Measurements from ENCODE around the gene FILIP1L.
A peak's percentile ranks its signal among the peaks of the same experiment; 100 is the strongest.

FILIP1L gene

DNA sequence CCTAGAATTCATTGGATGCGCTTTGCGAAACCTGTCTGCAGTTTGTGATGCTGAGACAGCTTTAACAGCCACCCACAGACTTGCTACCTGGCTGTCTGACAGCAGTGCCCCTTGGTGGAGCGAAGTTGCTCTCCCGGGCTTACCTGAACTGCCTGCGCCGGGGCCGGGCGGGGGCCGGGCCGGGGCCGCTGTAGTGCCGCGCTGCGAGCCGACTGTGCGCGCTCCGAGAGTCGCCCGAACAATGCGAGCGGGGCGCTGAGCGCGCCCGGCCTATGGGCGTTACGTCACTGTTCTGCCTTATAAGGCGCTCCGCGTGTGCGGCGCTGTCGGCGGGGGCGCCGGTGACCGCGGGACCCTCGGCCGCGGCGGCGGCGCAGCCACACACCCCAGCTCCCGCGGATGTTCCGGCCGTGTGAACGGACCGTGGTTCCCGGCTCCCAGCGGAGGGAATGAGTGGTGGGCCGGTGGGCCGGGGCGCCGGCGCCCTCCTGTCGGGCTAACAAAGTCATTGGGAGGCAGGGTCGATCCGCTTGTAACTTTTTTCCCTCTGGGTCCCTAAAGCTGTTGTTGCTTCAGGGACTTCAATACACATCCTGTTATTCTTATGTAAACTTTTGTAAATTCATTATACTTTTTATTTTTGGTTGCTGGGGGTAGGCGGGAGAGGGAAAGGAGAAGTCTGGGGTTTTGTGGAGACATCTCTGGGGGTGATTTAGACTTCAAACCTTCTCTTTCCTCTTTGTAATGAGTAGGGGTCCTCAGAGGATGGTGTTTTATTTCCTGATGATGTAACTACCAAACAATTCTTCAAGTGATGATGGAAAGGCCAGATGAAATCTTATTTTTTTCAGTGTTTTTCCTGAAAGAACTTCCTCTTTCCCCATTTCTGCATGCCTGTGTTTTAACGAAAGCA, 238.1 kb downstream of the FILIP1L start:
- Histone ChIP-seq H3K4me3 (ENCODE audit: low read depth in 1 of 2, low read length in 1 of 2) (peak overlapping the region; percentile 56 to 60), H3K4me1 (ENCODE audit: control insufficient read depth in 1 of 2, insufficient read depth in 1 of 2, low read depth in 1 of 2, low read length in 1 of 2) (peaks cover 11 to 15% of the 10 kb centered on the region in 2 experiments), H3K27ac (no peak overlapping the region), H3K9me3 (no peaks in the 10 kb centered on the region), H3K36me3 (no peaks in the 10 kb centered on the region), H3K27me3 (peaks cover 53% of the 10 kb centered on the region)
- TF ChIP-seq, protein P1, sequence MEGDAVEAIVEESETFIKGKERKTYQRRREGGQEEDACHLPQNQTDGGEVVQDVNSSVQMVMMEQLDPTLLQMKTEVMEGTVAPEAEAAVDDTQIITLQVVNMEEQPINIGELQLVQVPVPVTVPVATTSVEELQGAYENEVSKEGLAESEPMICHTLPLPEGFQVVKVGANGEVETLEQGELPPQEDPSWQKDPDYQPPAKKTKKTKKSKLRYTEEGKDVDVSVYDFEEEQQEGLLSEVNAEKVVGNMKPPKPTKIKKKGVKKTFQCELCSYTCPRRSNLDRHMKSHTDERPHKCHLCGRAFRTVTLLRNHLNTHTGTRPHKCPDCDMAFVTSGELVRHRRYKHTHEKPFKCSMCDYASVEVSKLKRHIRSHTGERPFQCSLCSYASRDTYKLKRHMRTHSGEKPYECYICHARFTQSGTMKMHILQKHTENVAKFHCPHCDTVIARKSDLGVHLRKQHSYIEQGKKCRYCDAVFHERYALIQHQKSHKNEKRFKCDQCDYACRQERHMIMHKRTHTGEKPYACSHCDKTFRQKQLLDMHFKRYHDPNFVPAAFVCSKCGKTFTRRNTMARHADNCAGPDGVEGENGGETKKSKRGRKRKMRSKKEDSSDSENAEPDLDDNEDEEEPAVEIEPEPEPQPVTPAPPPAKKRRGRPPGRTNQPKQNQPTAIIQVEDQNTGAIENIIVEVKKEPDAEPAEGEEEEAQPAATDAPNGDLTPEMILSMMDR (IDR thresholded peaks at IDR 0.05) = no peak

DNA sequence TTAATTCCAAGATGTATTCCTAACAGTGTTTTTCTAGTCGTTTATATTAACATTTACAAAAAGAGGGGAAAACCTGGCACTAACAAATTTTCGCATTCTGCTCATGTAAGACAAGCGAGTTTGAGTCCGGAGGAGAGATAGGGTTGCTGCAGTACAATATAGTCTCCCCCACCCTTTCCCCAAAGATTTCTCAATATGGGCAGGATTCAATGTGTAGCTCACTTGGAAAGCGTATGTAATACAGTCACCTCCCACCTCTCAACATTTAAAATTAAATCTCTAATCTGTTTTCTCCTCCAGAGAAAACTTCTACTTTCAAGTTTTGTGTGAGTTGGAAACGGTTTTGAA, 238.7 kb downstream of the FILIP1L start:
- Histone ChIP-seq H3K4me3 (ENCODE audit: low read depth in 1 of 2, low read length in 1 of 2) (peak overlapping the region; percentile 56 to 60), H3K27ac (no peak overlapping the region), H3K36me3 (no peaks in the 10 kb centered on the region), H3K27me3 (peaks cover 53% of the 10 kb centered on the region), H3K9me3 (no peaks in the 10 kb centered on the region), H3K4me1 (ENCODE audit: control insufficient read depth in 1 of 2, insufficient read depth in 1 of 2, low read depth in 1 of 2, low read length in 1 of 2) (peaks cover 11 to 15% of the 10 kb centered on the region in 2 experiments)
- TF ChIP-seq, protein P1 (IDR thresholded peaks at IDR 0.05) = no peak

DNA sequence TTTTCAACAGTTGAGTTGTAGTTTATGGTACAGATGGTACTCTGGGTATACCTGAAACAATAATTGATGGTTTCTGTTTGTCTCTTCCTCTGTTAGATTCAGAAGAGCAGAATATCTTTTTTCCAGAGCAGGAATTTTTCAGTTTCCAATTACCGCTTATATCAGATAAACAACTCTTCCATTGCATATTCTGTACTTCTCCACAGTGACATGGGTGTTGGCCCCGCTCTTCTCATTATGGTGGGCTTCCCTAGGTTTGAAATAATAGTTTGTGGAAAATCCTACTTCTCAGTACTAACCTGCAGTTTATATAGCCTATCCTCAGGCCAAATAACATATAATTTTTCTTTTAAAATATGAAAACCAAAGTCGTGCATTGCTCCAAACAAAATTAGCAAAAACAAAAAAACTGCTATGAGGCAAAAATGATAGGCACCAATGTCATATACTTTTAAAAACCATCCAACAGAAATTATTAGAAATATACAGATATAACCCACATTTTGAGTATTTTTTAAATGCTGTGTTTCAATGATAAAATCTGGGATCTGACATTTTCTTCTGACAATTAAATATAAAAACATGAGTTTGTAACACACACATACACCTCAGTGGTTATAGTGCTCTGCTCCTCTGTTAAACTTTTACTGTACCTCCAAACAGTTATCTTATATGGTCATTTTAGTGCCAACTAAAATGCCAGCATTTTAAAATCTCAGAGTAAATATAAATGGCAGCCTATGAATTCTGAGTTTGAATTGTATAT, 239.9 kb downstream of the FILIP1L start:
- H3K36me3 ChIP-seq = no peaks in the 10 kb centered on the region
- H3K9me3 ChIP-seq = no peaks in the 10 kb centered on the region
- H3K4me1 ChIP-seq (ENCODE audit: control insufficient read depth in 1 of 2, insufficient read depth in 1 of 2, low read depth in 1 of 2, low read length in 1 of 2) = peaks cover 11 to 15% of the 10 kb centered on the region in 2 experiments
- H3K27ac ChIP-seq = no peak overlapping the region
- peaks cover 53% of the 10 kb centered on the region for H3K27me3 ChIP-seq
- no peak overlapping the region for H3K4me3 ChIP-seq (ENCODE audit: low read depth in 1 of 2, low read length in 1 of 2)
- TF ChIP-seq, protein P1 (IDR thresholded peaks at IDR 0.05) = no peak

DNA sequence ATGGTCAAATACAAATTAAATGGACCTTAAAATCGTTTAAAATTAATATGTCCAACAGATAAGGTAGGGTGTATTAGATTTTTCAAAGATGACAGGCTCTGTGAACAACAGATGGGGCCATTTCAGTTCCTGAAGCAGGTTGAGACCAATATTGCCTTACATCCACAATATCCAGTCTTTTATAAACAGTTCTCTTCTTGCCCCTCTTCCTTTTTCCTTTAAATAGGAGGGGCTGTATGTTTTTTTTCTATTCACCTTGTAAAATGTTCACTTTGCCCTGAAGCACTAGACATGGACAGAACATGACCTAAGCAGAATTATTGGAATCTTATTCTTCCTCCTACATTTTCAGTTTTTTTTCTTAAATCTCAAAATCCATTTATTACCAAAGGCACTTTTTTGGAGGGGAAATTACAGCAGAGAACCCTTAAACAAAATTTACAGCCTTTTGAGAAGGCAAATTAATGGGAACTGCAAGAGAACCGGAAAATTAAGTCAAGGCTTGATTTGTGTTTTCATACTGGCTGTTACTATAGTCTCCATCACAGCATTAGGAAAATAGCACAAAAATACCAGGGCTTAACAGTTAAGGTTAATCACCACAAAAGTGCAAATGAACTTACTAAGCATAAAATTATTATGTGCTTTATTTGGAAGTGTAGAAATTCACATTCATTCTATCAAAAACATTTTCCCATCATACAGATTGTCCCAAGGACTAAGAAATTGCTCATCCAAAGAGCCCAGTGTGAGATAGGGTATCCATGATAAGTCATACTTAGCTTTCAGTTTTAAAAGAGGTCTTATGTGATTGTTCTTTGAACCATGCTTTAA, 240.8 kb downstream of the FILIP1L start:
- peaks cover 11 to 15% of the 10 kb centered on the region in 2 experiments for H3K4me1 ChIP-seq (ENCODE audit: control insufficient read depth in 1 of 2, insufficient read depth in 1 of 2, low read depth in 1 of 2, low read length in 1 of 2)
- no peak overlapping the region for H3K27ac ChIP-seq
- H3K27me3 ChIP-seq = peaks cover 53% of the 10 kb centered on the region
- H3K9me3 ChIP-seq = no peaks in the 10 kb centered on the region
- no peak overlapping the region for H3K4me3 ChIP-seq (ENCODE audit: low read depth in 1 of 2, low read length in 1 of 2)
- TF ChIP-seq, protein P1 (IDR thresholded peaks at IDR 0.05) = no peak
- H3K36me3 ChIP-seq = no peaks in the 10 kb centered on the region

DNA sequence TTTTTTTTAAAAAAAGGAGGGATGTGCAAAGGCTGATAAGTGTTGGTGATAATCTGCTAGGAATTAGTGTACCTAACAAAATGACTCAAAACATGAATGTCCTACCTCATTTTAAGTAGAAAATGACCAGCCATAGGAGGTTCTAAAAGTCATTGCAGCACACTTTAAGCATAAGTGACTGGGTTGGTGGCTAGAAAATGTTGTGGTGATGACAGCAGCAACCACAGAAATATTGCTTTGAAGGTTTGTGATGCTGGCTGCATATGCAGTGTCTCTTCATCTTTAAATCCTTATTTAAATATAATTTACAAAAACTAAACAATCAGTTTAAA, 241.4 kb downstream of the FILIP1L start:
- no peaks in the 10 kb centered on the region for H3K36me3 ChIP-seq
- H3K27me3 ChIP-seq = peaks cover 49% of the 10 kb centered on the region
- TF ChIP-seq, protein P1 (IDR thresholded peaks at IDR 0.05) = no peak
- no peaks in the 10 kb centered on the region for H3K9me3 ChIP-seq
- no peak overlapping the region for H3K27ac ChIP-seq
- H3K4me3 ChIP-seq (ENCODE audit: low read depth in 1 of 2, low read length in 1 of 2) = no peak overlapping the region
- H3K4me1 ChIP-seq (ENCODE audit: control insufficient read depth in 1 of 2, insufficient read depth in 1 of 2, low read depth in 1 of 2, low read length in 1 of 2) = peaks cover 11 to 15% of the 10 kb centered on the region in 2 experiments

Measured in neutrophil (primary cell).